ENCODE measurements around the gene CFAP46. TPM values are rescaled to one million over a fixed set of nuclear protein-coding genes. Genes with fewer than 3 reads are reported as not detected.

Gene CFAP46
- total RNA-seq, 1 donor, result under 0.01 TPM

- Histone ChIP-seq H3K79me2 (ENCODE audit: insufficient read depth, low read length) (no peaks in the 10 kb centered on the region), H3K36me3 (ENCODE audit: insufficient read depth, low read length) (no peaks in the 10 kb centered on the region), H3K4me2 (ENCODE audit: insufficient read depth, low read length) (no peak overlapping the region), H3K4me1 (ENCODE audit: insufficient read depth, low read length) (no peaks in the 10 kb centered on the region), H3K27ac (ENCODE audit: low read depth, low read length) (no peak overlapping the region), H3K27me3 (ENCODE audit: insufficient read depth, low read length) (peaks cover 4% of the 10 kb centered on the region), H2AFZ (ENCODE audit: low read length) (no peak overlapping the region), H4K20me1 (ENCODE audit: insufficient read depth, low read length) (no peaks in the 10 kb centered on the region), H3K4me3 (ENCODE audit: insufficient read depth, low read length) (no peak overlapping the region), H3K9me3 (ENCODE audit: low read depth, low read length) (no peaks in the 10 kb centered on the region)
- DNase-seq (ENCODE audit: insufficient read length, low spot score, missing footprints), result no peak
- no peak for TF ChIP-seq CTCF (IDR thresholded peaks at IDR 0.05; ENCODE audit: extremely low read depth, low read depth, low read length)
Measured at GRCh38 chr10:132811891-132812481, 130.4 kb downstream of the CFAP46 start.

GRCh38 chr10:132810807-132811700 lies 131.3 kb downstream of the CFAP46 start:
- Histone ChIP-seq H3K4me3 (ENCODE audit: insufficient read depth, low read length) (no peak overlapping the region), H3K27ac (ENCODE audit: low read depth, low read length) (no peak overlapping the region), H3K4me1 (ENCODE audit: insufficient read depth, low read length) (no peaks in the 10 kb centered on the region), H3K27me3 (ENCODE audit: insufficient read depth, low read length) (peaks cover 5% of the 10 kb centered on the region), H3K4me2 (ENCODE audit: insufficient read depth, low read length) (no peak overlapping the region), H3K79me2 (ENCODE audit: insufficient read depth, low read length) (no peaks in the 10 kb centered on the region), H4K20me1 (ENCODE audit: insufficient read depth, low read length) (no peaks in the 10 kb centered on the region), H3K36me3 (ENCODE audit: insufficient read depth, low read length) (no peaks in the 10 kb centered on the region), H3K9me3 (ENCODE audit: low read depth, low read length) (no peaks in the 10 kb centered on the region), H2AFZ (ENCODE audit: low read length) (no peak overlapping the region)
- DNase-seq (ENCODE audit: insufficient read length, low spot score, missing footprints), result peak; percentile 56
- TF ChIP-seq CTCF (IDR thresholded peaks at IDR 0.05; ENCODE audit: extremely low read depth, low read depth, low read length), result no peak

GRCh38 chr10:132810141-132810806 lies 132.1 kb downstream of the CFAP46 start:
- Histone ChIP-seq H3K79me2 (ENCODE audit: insufficient read depth, low read length) (no peaks in the 10 kb centered on the region), H3K4me2 (ENCODE audit: insufficient read depth, low read length) (no peak overlapping the region), H2AFZ (ENCODE audit: low read length) (no peak overlapping the region), H3K4me1 (ENCODE audit: insufficient read depth, low read length) (no peaks in the 10 kb centered on the region), H3K9me3 (ENCODE audit: low read depth, low read length) (no peaks in the 10 kb centered on the region), H3K36me3 (ENCODE audit: insufficient read depth, low read length) (no peaks in the 10 kb centered on the region), H3K27me3 (ENCODE audit: insufficient read depth, low read length) (peaks cover 12% of the 10 kb centered on the region), H4K20me1 (ENCODE audit: insufficient read depth, low read length) (no peaks in the 10 kb centered on the region), H3K4me3 (ENCODE audit: insufficient read depth, low read length) (no peak overlapping the region), H3K27ac (ENCODE audit: low read depth, low read length) (no peak overlapping the region)
- no peak for TF ChIP-seq CTCF (IDR thresholded peaks at IDR 0.05; ENCODE audit: extremely low read depth, low read depth, low read length)
- no peak for DNase-seq (ENCODE audit: insufficient read length, low spot score, missing footprints)
